ENCODE results near the gene GRB2. TPM values are rescaled to one million over a fixed set of nuclear protein-coding genes. Genes with fewer than 3 reads are reported as not detected.

The GRB2 gene
- total RNA-seq, 1 donor from 2014 or later = 95.0 TPM

GRCh38 chr17:75404731-75405364 lies 630 bp downstream of the GRB2 start:
- H3K4me1 Mint-ChIP-seq (ENCODE audit: unreplicated experiment) = peaks cover 15% of the 10 kb centered on the region
- H3K9me3 Mint-ChIP-seq (ENCODE audit: unreplicated experiment) = no peaks in the 10 kb centered on the region
- peak overlapping the region; percentile 95 for H3K27ac Mint-ChIP-seq (ENCODE audit: unreplicated experiment)
- H3K4me3 Mint-ChIP-seq (ENCODE audit: unreplicated experiment) = peak overlapping the region; percentile 97
- H3K27me3 Mint-ChIP-seq (ENCODE audit: unreplicated experiment) = peaks cover 7% of the 10 kb centered on the region
- TF ChIP-seq, protein P1, sequence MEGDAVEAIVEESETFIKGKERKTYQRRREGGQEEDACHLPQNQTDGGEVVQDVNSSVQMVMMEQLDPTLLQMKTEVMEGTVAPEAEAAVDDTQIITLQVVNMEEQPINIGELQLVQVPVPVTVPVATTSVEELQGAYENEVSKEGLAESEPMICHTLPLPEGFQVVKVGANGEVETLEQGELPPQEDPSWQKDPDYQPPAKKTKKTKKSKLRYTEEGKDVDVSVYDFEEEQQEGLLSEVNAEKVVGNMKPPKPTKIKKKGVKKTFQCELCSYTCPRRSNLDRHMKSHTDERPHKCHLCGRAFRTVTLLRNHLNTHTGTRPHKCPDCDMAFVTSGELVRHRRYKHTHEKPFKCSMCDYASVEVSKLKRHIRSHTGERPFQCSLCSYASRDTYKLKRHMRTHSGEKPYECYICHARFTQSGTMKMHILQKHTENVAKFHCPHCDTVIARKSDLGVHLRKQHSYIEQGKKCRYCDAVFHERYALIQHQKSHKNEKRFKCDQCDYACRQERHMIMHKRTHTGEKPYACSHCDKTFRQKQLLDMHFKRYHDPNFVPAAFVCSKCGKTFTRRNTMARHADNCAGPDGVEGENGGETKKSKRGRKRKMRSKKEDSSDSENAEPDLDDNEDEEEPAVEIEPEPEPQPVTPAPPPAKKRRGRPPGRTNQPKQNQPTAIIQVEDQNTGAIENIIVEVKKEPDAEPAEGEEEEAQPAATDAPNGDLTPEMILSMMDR (IDR thresholded peaks at IDR 0.05; ENCODE audit: unreplicated experiment) = no peak
- peak; percentile 43 for DNase-seq (ENCODE audit: low spot score)
- H3K36me3 Mint-ChIP-seq (ENCODE audit: low read depth, unreplicated experiment) = no peaks in the 10 kb centered on the region

DNA sequence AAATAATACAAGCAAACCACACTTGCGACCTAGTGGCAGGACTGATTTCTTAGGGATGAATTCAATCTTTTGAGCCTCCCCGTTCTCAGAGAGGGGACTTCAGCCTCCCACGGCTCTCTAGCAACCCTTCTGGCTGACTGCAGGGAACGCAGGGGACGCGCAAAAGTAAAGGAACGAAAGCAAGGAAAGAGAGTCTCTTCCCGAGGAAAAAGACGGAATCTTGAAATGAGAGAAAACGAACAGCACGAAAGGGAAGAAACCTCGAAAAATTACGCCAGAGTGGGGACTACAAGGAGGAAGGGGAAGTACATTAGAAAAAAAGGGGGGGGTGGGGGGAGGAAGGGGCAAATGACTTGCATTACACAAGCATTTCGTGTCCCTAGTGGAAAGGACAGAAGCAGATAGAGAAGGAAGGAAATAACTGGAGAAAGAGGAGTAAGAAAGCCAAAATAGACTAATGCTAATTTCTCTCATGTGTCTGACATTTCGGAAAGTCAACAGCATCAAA lies 1.2 kb downstream of the GRB2 start:
- H3K36me3 Mint-ChIP-seq (ENCODE audit: low read depth, unreplicated experiment) = no peaks in the 10 kb centered on the region
- TF ChIP-seq, protein P1 (IDR thresholded peaks at IDR 0.05; ENCODE audit: unreplicated experiment) = peak; percentile 55
- H3K4me1 Mint-ChIP-seq (ENCODE audit: unreplicated experiment) = peaks cover 15% of the 10 kb centered on the region
- DNase-seq (ENCODE audit: low spot score) = peak; percentile 61
- H3K27ac Mint-ChIP-seq (ENCODE audit: unreplicated experiment) = peak overlapping the region; percentile 95
- H3K9me3 Mint-ChIP-seq (ENCODE audit: unreplicated experiment) = no peaks in the 10 kb centered on the region
- H3K27me3 Mint-ChIP-seq (ENCODE audit: unreplicated experiment) = peaks cover 7% of the 10 kb centered on the region
- peak overlapping the region; percentile 97 for H3K4me3 Mint-ChIP-seq (ENCODE audit: unreplicated experiment)

GRCh38 chr17:75403131-75403530 lies 2.3 kb downstream of the GRB2 start:
- no peaks in the 10 kb centered on the region for H3K9me3 Mint-ChIP-seq (ENCODE audit: unreplicated experiment)
- H3K27me3 Mint-ChIP-seq (ENCODE audit: unreplicated experiment) = peaks cover 7% of the 10 kb centered on the region
- DNase-seq (ENCODE audit: low spot score) = no peak
- H3K4me3 Mint-ChIP-seq (ENCODE audit: unreplicated experiment) = peak overlapping the region; percentile 40
- H3K27ac Mint-ChIP-seq (ENCODE audit: unreplicated experiment) = no peak overlapping the region
- peaks cover 15% of the 10 kb centered on the region for H3K4me1 Mint-ChIP-seq (ENCODE audit: unreplicated experiment)
- TF ChIP-seq, protein P1 (IDR thresholded peaks at IDR 0.05; ENCODE audit: unreplicated experiment) = no peak
- no peaks in the 10 kb centered on the region for H3K36me3 Mint-ChIP-seq (ENCODE audit: low read depth, unreplicated experiment)

DNA sequence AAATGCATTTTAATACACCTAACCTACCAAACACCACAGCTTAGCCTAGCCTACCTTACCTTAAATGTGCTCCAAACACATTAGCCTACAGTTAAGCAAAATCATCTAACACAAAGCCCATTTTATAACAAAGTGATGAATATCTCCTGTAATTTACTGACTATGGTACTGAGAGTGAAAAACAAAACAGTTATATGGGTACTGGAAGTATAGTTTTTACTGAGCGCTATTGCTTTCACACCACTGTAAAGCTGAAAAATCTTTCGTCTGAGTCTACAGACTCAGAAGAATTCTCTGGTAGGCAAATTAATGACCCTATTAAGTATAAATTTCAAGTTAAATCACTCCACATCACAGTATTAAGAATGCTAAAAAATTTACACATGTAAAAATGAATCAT lies 3.5 kb downstream of the GRB2 start:
- peaks cover 15% of the 10 kb centered on the region for H3K4me1 Mint-ChIP-seq (ENCODE audit: unreplicated experiment)
- H3K36me3 Mint-ChIP-seq (ENCODE audit: low read depth, unreplicated experiment) = no peaks in the 10 kb centered on the region
- peak overlapping the region; percentile 36 for H3K27ac Mint-ChIP-seq (ENCODE audit: unreplicated experiment)
- H3K4me3 Mint-ChIP-seq (ENCODE audit: unreplicated experiment) = no peak overlapping the region
- H3K27me3 Mint-ChIP-seq (ENCODE audit: unreplicated experiment) = peaks cover 7% of the 10 kb centered on the region
- DNase-seq (ENCODE audit: low spot score) = no peak
- H3K9me3 Mint-ChIP-seq (ENCODE audit: unreplicated experiment) = no peaks in the 10 kb centered on the region
- TF ChIP-seq, protein P1 (IDR thresholded peaks at IDR 0.05; ENCODE audit: unreplicated experiment) = no peak

DNA sequence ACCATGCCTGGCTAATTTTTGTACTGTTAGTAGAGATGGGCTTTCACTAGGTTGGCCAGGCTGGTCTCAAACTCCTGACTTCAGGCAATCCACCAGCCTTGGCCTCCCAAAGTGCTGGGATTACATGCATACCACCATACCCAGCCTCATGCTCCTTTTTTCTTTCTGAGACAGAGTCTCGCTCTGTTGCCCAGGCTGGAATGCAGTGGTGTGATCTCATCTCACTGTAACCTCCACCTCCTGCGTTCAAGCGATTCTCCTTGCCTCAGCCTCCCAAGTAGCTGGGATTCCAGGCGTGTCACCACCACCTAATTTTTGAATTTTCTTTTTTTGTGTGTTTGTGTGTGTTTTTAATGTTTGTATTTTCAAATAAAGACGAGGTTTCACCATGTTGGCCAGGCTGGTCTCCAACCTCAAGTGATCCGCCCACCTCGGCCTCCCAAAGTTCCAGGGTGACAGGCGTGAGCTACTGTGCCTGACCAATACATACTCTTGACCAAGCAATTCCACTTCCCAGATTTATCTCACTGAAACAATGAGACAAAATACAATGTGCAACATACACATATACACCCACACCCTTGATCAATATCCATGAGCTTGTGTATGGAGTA lies 5.0 kb downstream of the GRB2 start:
- no peak for DNase-seq (ENCODE audit: low spot score)
- peaks cover 4% of the 10 kb centered on the region for H3K27me3 Mint-ChIP-seq (ENCODE audit: unreplicated experiment)
- H3K9me3 Mint-ChIP-seq (ENCODE audit: unreplicated experiment) = no peaks in the 10 kb centered on the region
- H3K36me3 Mint-ChIP-seq (ENCODE audit: low read depth, unreplicated experiment) = no peaks in the 10 kb centered on the region
- peaks cover 15% of the 10 kb centered on the region for H3K4me1 Mint-ChIP-seq (ENCODE audit: unreplicated experiment)
- TF ChIP-seq, protein P1 (IDR thresholded peaks at IDR 0.05; ENCODE audit: unreplicated experiment) = no peak
- H3K4me3 Mint-ChIP-seq (ENCODE audit: unreplicated experiment) = no peak overlapping the region
- H3K27ac Mint-ChIP-seq (ENCODE audit: unreplicated experiment) = no peak overlapping the region

Measured in endothelial cell (in vitro differentiated cells).